G401 (cell line): Measurements from ENCODE around the gene ABHD2. TPM values are rescaled to one million over a fixed set of nuclear protein-coding genes. Genes with fewer than 3 reads are reported as not detected.
A peak's percentile ranks its signal among the peaks of the same experiment; 100 is the strongest.
"Not testable (repeated sequence)": the region's sequence is repeated elsewhere in the genome, so short reads cannot be mapped to it uniquely, and the experiment has no call there.

ENCODE experiments used
- DNase-seq: peaks from one replicate; pipeline ENCODE4 v3.0.0-alpha.2; 2015; ENCODE audit warnings: low spot score
- in situ Hi-C: cut with HindIII; loops from 2 replicates; pipeline ENCODE4 v1.10.0; 2016; ENCODE audit warnings: low sequenced_read_pairs, mixed read lengths
- total RNA-seq: library from RNA; depleted of rRNA; stranded (reverse); fragments of >200 nt; shearing (Covaris generic); gene quantifications from 2 replicates; pipeline ENCODE4 v1.2.3, GENCODE V29; 2014

ABHD2 gene
- total RNA-seq, 1 experiment from 2014 or later: 12.4 TPM

GRCh38 chr15:89130201-89130600 lies 41.9 kb downstream of the ABHD2 start:
- in situ Hi-C loops: no loop called here
- peak; percentile 18 for DNase-seq

GRCh38 chr15:89131731-89132130 lies 43.5 kb downstream of the ABHD2 start:
- peak; percentile 20 for DNase-seq
- in situ Hi-C loops: no loop called here

GRCh38 chr15:89132611-89133507 lies 44.6 kb downstream of the ABHD2 start:
- in situ Hi-C loops: no loop called here
- peak; percentile 55 for DNase-seq

- not testable (repeated sequence) for DNase-seq
Observed at GRCh38 chr15:89135387-89136077, 47.3 kb downstream of the ABHD2 start.

GRCh38 chr15:89136078-89136806 lies 48.0 kb downstream of the ABHD2 start:
- no peak for DNase-seq
- in situ Hi-C loops: no loop called here

More at GRCh38 chr15:89135387-89136077, 47.3 kb downstream of the ABHD2 start:
- in situ Hi-C loops: not testable (repeated sequence)

- peak; percentile 99 for DNase-seq
- in situ Hi-C loops: no loop called here
Observed at GRCh38 chr15:89136818-89137772, 48.8 kb downstream of the ABHD2 start.

GRCh38 chr15:89137926-89138325 lies 49.7 kb downstream of the ABHD2 start:
- in situ Hi-C loops: no loop called here
- peak; percentile 18 for DNase-seq

- peak; percentile 28 for DNase-seq
- in situ Hi-C loops: no loop called here
Observed at GRCh38 chr15:89138999-89139612, 50.9 kb downstream of the ABHD2 start.

- DNase-seq: peak; percentile 84
- in situ Hi-C loops: no loop called here
Observed at GRCh38 chr15:89139613-89140499, 51.6 kb downstream of the ABHD2 start.

GRCh38 chr15:89140595-89140994 lies 52.3 kb downstream of the ABHD2 start:
- in situ Hi-C loops: no loop called here
- peak; percentile 31 for DNase-seq

- DNase-seq, in situ Hi-C loops: not testable (repeated sequence)
Observed at GRCh38 chr15:89141159-89141558, 52.9 kb downstream of the ABHD2 start.

- in situ Hi-C loops: no loop called here
- no peak for DNase-seq
Observed at GRCh38 chr15:89141885-89142284, 53.6 kb downstream of the ABHD2 start.

GRCh38 chr15:89142423-89142822 lies 54.2 kb downstream of the ABHD2 start:
- DNase-seq: no peak
- in situ Hi-C loops: no loop called here

GRCh38 chr15:89143503-89144162 lies 55.4 kb downstream of the ABHD2 start:
- DNase-seq: no peak
- in situ Hi-C loops: no loop called here

GRCh38 chr15:89144491-89144890 lies 56.2 kb downstream of the ABHD2 start:
- in situ Hi-C loops: no loop called here

GRCh38 chr15:89146366-89146765 lies 58.1 kb downstream of the ABHD2 start:
- in situ Hi-C loops: no loop called here
- no peak for DNase-seq

More at GRCh38 chr15:89144491-89144890, 56.2 kb downstream of the ABHD2 start:
- DNase-seq: no peak

GRCh38 chr15:89148126-89148525 lies 59.9 kb downstream of the ABHD2 start:
- in situ Hi-C loops: no loop called here
- DNase-seq: no peak
